Fibroblast of lung (primary cell): ENCODE results near the gene PLCG2. TPM values are rescaled to one million over a fixed set of nuclear protein-coding genes. Genes with fewer than 3 reads are reported as not detected.

ENCODE experiments used
- DNase-seq, 2 donors: peaks; one replicate each; pipeline versions ENCODE4 v3.0.0 to v3.0.0-alpha.2; 2010; ENCODE audit warnings: low read depth in 2 of 2
- H2AFZ ChIP-seq: 2 replicates; pipeline ENCODE4 v1.5.1; 2012; ENCODE audit warnings: low read length, control low read depth, inconsistent platforms
- H3K27ac ChIP-seq: 2 replicates; pipeline ENCODE4 v1.5.1; 2011; ENCODE audit warnings: low read length, control low read depth; ENCODE audit not compliant: insufficient read depth
- H3K27me3 ChIP-seq: 2 replicates; pipeline ENCODE4 v1.5.1; 2011; ENCODE audit warnings: mild to moderate bottlenecking, low read length; ENCODE audit not compliant: control insufficient read depth, insufficient read depth
- H3K36me3 ChIP-seq: 2 replicates; pipeline ENCODE4 v1.5.1; 2011; ENCODE audit warnings: low read length; ENCODE audit not compliant: control insufficient read depth, insufficient read depth
- H3K4me1 ChIP-seq: 2 replicates; pipeline ENCODE4 v1.5.1; 2011; ENCODE audit warnings: low read length; ENCODE audit not compliant: control insufficient read depth, insufficient read depth; ENCODE audit errors: extremely low read depth
- H3K4me2 ChIP-seq: 2 replicates; pipeline ENCODE4 v1.5.1; 2011; ENCODE audit warnings: low read length, control low read depth; ENCODE audit not compliant: insufficient read depth; ENCODE audit errors: extremely low read depth
- H3K4me3 ChIP-seq, 4 experiments: fragments of 200-600 bp in 1 of 4; sonication (generic) in 1 of 4; replicated peaks in 1 of 4; 2 replicates each; pipeline ENCODE4 v1.5.1; 2011 to 2016; ENCODE audit warnings: low read length in 4 of 4, low read depth in 3 of 4, mild to moderate bottlenecking in 3 of 4, control low read depth in 2 of 4, inconsistent platforms in 1 of 4, mixed read lengths in 1 of 4; ENCODE audit not compliant: insufficient read depth in 1 of 4; ENCODE audit errors: control extremely low read depth in 1 of 4
- H3K79me2 ChIP-seq: 2 replicates; pipeline ENCODE4 v1.5.1; 2012; ENCODE audit warnings: mild to moderate bottlenecking, low read length, inconsistent platforms; ENCODE audit not compliant: control insufficient read depth, insufficient read depth
- H3K9ac ChIP-seq: 2 replicates; pipeline ENCODE4 v1.5.1; 2011; ENCODE audit warnings: mild to moderate bottlenecking, low read length, control low read depth; ENCODE audit not compliant: insufficient read depth
- H3K9me3 ChIP-seq: 2 replicates; pipeline ENCODE4 v1.5.1; 2012; ENCODE audit warnings: low read depth, low read length; ENCODE audit not compliant: control insufficient read depth, insufficient read depth
- H4K20me1 ChIP-seq: 2 replicates; pipeline ENCODE4 v1.5.1; 2011; ENCODE audit warnings: low read length; ENCODE audit not compliant: control insufficient read depth, insufficient read depth; ENCODE audit errors: extremely low read depth
- EZH2 ChIP-seq: IDR thresholded peaks from 2 replicates; pipeline ENCODE4 v1.5.1; 2012; ENCODE audit warnings: low read length, control low read depth, mild to moderate bottlenecking; ENCODE audit errors: missing control alignments
- polyA plus RNA-seq, 2 donors: library from polyadenylated mRNA; depleted of rRNA in 1 of 2; stranded (reverse) in 1 of 2; unstranded in 1 of 2; fragments of >200 nt; gene quantifications; 2 replicates each; pipeline ENCODE4 v1.2.1, GENCODE V29; 2011 to 2012; ENCODE audit warnings: missing spikeins in 1 of 2
- total RNA-seq: library from RNA; depleted of rRNA; stranded (reverse); fragments of >200 nt; gene quantifications from 2 replicates; pipeline ENCODE4 v1.2.1, GENCODE V29; 2014
- TF ChIP-seq, protein P1 (sequence below), 2 donors: IDR thresholded peaks in 1 of 2; conservative IDR thresholded peaks in 1 of 2; 1 replicate in 1 of 2; 2 replicates in 1 of 2; pipeline ENCODE4 v1.5.1; 2011 to 2012; ENCODE audit warnings: low read length in 2 of 2, control low read depth in 1 of 2, inconsistent platforms in 1 of 2, low read depth in 1 of 2, mild to moderate bottlenecking in 1 of 2

Gene PLCG2
- total and polyA plus RNA-seq, 2 donors (not counting 1 experiment from before 2014, with no cell fraction given): 0.53 to 0.66 TPM

DNA sequence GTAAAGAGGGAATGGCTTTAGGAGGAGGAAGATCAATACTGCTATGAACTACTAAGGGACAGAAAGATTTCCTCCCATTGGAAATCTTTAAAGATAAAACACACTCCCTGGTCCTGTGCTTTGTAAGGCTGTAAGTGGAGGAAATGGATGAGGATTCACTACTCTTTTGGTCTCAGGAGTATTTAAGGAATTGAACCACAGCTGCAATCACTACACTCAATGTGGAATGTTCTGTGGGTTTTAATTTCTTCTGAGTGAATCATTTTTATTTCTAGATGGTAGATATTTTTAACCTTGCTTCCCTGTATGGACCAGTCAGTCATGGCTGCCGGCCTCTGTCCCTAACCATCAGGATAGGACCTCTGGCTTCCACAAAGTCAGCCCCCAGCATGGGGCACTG is 166.6 kb downstream of the PLCG2 start:
- Histone ChIP-seq H3K4me3 (no peak overlapping the region), H3K27me3 (no peaks in the 10 kb centered on the region), H4K20me1 (no peaks in the 10 kb centered on the region), H3K4me1 (peaks cover 4% of the 10 kb centered on the region), H3K9me3 (no peaks in the 10 kb centered on the region), H3K36me3 (no peaks in the 10 kb centered on the region), H3K9ac (no peak overlapping the region), H3K27ac (no peak overlapping the region), H2AFZ (no peak overlapping the region), H3K79me2 (no peaks in the 10 kb centered on the region), H3K4me2 (no peak overlapping the region)
- TF ChIP-seq, protein P1, sequence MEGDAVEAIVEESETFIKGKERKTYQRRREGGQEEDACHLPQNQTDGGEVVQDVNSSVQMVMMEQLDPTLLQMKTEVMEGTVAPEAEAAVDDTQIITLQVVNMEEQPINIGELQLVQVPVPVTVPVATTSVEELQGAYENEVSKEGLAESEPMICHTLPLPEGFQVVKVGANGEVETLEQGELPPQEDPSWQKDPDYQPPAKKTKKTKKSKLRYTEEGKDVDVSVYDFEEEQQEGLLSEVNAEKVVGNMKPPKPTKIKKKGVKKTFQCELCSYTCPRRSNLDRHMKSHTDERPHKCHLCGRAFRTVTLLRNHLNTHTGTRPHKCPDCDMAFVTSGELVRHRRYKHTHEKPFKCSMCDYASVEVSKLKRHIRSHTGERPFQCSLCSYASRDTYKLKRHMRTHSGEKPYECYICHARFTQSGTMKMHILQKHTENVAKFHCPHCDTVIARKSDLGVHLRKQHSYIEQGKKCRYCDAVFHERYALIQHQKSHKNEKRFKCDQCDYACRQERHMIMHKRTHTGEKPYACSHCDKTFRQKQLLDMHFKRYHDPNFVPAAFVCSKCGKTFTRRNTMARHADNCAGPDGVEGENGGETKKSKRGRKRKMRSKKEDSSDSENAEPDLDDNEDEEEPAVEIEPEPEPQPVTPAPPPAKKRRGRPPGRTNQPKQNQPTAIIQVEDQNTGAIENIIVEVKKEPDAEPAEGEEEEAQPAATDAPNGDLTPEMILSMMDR (conservative IDR thresholded peaks at IDR 0.05 in 1 of 2, IDR thresholded peaks at IDR 0.05 in 1 of 2; ENCODE audit: low read depth in 1 of 2, low read length in 2 of 2): no peak
- TF ChIP-seq EZH2: no peak
- peak in 1 of 2 donors; percentile 86 for DNase-seq

DNA sequence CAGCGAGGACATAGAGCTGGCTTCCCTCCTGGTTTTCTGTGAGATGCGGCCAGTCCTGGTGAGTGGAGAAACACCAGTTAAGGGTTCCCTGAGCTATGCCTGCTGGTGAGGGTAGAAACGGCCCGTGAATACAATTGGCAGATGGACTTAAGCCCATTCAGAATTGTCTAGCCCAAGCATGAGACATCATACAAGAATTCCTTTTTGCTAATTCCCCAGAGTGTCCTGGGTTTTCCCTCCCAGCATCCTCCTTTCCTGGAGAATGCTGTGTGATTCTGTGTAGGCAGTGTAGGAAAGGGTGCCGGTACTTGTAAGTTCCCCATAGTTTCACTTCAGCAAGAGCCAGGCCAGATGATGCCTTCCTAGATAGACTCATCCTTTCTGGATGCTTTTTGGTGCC is 167.1 kb downstream of the PLCG2 start:
- Histone ChIP-seq H3K27me3 (no peaks in the 10 kb centered on the region), H3K9me3 (no peaks in the 10 kb centered on the region), H4K20me1 (no peaks in the 10 kb centered on the region), H2AFZ (no peak overlapping the region), H3K9ac (no peak overlapping the region), H3K36me3 (no peaks in the 10 kb centered on the region), H3K27ac (no peak overlapping the region), H3K79me2 (no peaks in the 10 kb centered on the region), H3K4me2 (no peak overlapping the region), H3K4me3 (no peak overlapping the region), H3K4me1 (peaks cover 1% of the 10 kb centered on the region)
- no peak for TF ChIP-seq EZH2
- TF ChIP-seq, protein P1 (conservative IDR thresholded peaks at IDR 0.05 in 1 of 2, IDR thresholded peaks at IDR 0.05 in 1 of 2; ENCODE audit: low read depth in 1 of 2, low read length in 2 of 2): no peak
- peak in 1 of 2 donors; percentile 68 for DNase-seq

DNA sequence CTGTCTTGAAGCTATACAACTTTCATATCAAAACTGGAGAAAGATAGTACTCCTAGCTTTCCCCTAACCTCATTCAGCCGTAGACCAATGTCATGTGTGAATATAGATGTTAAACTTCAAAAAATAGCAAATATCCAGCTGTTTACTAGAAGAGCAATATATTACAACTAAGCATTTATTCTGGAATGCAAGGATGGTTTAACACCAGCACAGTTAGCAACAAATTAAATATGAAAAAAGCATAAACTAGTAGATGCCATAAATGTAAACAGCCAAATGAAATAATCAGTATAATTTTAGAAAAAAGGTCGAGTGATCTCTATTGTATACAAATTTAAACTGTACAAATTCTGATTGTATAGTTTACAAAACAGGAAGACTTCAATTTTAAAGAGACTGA is 172.5 kb downstream of the PLCG2 start:
- H3K79me2 ChIP-seq: no peaks in the 10 kb centered on the region
- TF ChIP-seq, protein P1 (conservative IDR thresholded peaks at IDR 0.05 in 1 of 2, IDR thresholded peaks at IDR 0.05 in 1 of 2; ENCODE audit: low read depth in 1 of 2, low read length in 2 of 2): no peak
- TF ChIP-seq EZH2: no peak

More for the DNA sequence above, 172.5 kb downstream of the PLCG2 start:
- DNase-seq: no peak
- no peak overlapping the region for H3K27ac ChIP-seq
- no peaks in the 10 kb centered on the region for H3K4me1 ChIP-seq
- no peaks in the 10 kb centered on the region for H3K27me3 ChIP-seq
- no peak overlapping the region for H3K9ac ChIP-seq
- no peak overlapping the region for H3K4me2 ChIP-seq
- H2AFZ ChIP-seq: no peak overlapping the region
- no peaks in the 10 kb centered on the region for H3K9me3 ChIP-seq
- H4K20me1 ChIP-seq: no peaks in the 10 kb centered on the region
- H3K4me3 ChIP-seq: no peak overlapping the region
- no peaks in the 10 kb centered on the region for H3K36me3 ChIP-seq
